Activated T-helper 1 cell treated with anti-CD3 and anti-CD28 coated beads, Interleukin-12 subunit alpha, Interleukin-12 subunit beta, Interleukin-2, Interleukin-4 antibody, amounts not matched to agents 30 ng/mL and 10 ng/mL and 1 ng/mL, durations not matched to agents 14 hours and 24 hours and 36 hours (primary cell): Measurements from ENCODE around the gene EAF1. TPM values are rescaled to one million over a fixed set of nuclear protein-coding genes. Genes with fewer than 3 reads are reported as not detected.
"Not testable (repeated sequence)": the region's sequence is repeated elsewhere in the genome, so short reads cannot be mapped to it uniquely, and the experiment has no call there.

Experiments
- DNase-seq: peaks from one replicate; pipeline ENCODE4 v3.0.0; 2021; ENCODE audit warnings: low spot score
- H3K27ac Mint-ChIP-seq: one replicate; pipeline ENCODE4 v1.8.0; 2021; ENCODE audit warnings: mild to moderate bottlenecking, mixed read lengths
- H3K27me3 Mint-ChIP-seq: one replicate; pipeline ENCODE4 v1.8.0; 2022; ENCODE audit warnings: mild to moderate bottlenecking, moderate library complexity, mixed read lengths; ENCODE audit not compliant: insufficient read depth
- H3K36me3 Mint-ChIP-seq: one replicate; pipeline ENCODE4 v1.8.0; 2021; ENCODE audit warnings: low read depth, mixed read lengths
- H3K4me1 Mint-ChIP-seq: one replicate; pipeline ENCODE4 v1.8.0; 2021; ENCODE audit warnings: low read depth, mixed read lengths
- H3K4me3 Mint-ChIP-seq: one replicate; pipeline ENCODE4 v1.8.0; 2021; ENCODE audit warnings: mild to moderate bottlenecking, moderate library complexity, mixed read lengths
- H3K9me3 Mint-ChIP-seq: one replicate; pipeline ENCODE4 v1.8.0; 2021; ENCODE audit warnings: mixed read lengths
- intact Hi-C: fragments of 100-400 bp; cut with micrococcal nuclease; formaldehyde crosslinking; loops from one replicate; pipeline ENCODE4 v1.15.1; 2024
- total RNA-seq: library from RNA; stranded (reverse); gene quantifications from 2 replicates; pipeline ENCODE4 v1.2.3, GENCODE V29; 2022

The EAF1 gene
- total RNA-seq: 27.3 and 27.8 TPM in 2 replicates

DNA sequence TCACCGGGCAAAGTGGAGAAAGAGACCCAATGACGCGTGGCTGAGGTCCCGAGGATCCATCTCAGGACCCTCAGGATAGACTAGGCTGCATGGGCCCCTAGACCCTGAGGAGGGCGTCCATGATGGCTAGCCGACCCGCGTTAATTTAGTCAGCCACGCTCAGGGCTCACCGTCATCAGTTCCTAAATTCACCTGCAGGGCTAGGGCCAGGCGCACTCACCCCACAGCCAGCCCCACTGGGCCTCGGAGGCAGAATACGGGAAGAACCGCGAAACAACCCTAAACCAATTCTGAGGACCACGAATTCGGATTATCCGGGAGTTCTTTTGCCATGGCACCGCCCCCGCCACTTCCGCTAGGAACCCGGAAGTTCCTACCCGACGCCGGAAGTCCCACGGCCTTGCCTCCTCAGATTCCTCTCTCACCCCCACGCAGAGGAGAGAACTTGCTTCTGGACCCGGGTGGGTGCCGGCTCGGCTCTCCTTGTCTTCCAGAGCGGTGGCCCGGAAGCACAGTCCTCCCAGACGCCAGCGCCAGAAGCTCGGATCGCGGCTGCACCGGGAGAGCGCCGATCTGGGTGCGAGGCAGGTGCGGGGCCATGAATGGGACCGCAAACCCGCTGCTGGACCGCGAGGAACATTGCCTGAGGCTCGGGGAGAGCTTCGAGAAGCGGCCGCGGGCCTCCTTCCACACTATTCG, at the start of gene EAF1, which contains the start of gene METTL6:
Gene EAF1, plus strand, starts transcription at position 417 of the 699 bp plus-strand sequence. Its CDS starts 182 bp downstream, at position 599.
Gene METTL6, minus strand, starts transcription at position 363 of the 699 bp plus-strand sequence. CDS start 1,033 bp downstream, outside the sequence.
- Mint-ChIP-seq H3K4me1 (peaks cover 61% of the 10 kb centered on the region), H3K27ac (peak within 1 kb of the TSS; percentile 96), H3K4me3 (peak within 1 kb of the TSS; percentile 97), H3K36me3 (peaks cover 32% of the 10 kb centered on the region), H3K9me3 (no peaks in the 10 kb centered on the region), H3K27me3 (no peaks in the 10 kb centered on the region)
- DNase-seq: peak; percentile 81
- intact Hi-C loops: loop anchor here (1.0 to 5.0 kb wide), 11 partner anchors 49 to 480 kb away; partner anchors contain the start of genes BTD, CAPN7, HACL1 and NR2C2

DNA sequence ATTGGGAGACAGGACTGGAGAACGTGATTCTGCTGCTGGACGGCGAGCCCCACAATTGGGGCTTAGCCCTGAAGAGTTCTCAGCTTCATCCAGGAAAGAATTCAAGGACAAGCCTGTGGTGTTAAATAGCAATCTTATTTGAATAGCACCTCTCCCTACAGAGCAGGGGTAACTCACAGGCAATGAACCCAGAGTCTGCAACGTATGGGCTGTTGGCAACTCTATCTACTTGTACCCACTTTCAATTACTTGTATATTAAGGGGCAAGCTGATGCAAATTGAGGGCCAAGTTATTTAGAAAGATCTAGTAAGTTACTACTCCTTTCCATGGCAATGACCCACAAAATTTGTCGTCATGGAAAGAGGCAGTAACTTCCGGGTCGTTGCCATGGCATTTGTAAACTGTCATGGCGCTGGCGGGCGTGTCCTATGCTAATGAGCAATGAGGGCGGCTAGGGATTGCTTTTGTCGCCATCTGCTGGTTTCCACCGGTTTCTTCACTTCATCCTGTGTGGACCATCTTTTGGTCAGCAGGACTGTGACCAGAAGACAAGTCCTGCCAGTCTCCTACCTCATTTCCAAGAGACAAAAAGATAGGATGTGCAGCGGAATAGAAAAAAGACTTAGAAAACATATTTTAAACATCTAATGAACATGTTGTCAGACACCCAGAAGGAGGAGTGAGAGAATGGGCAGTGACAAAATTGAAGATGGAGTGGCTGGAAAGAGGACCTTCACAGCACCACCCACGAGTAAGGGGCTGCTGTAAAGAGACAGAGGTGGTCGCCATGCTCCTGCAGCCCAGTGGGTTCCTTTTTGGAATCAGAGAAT, 49.2 kb upstream of the EAF1 start:
- intact Hi-C loops: loop anchor here (1.0 to 5.0 kb wide), 14 partner anchors 17 to 313 kb away; partner anchors contain the start of genes BTD, CAPN7, EAF1 and HACL1
- H3K4me3 Mint-ChIP-seq: no peak overlapping the region
- H3K4me1 Mint-ChIP-seq: peaks cover 20% of the 10 kb centered on the region
- H3K27ac Mint-ChIP-seq: peak overlapping the region; percentile 80
- H3K9me3 Mint-ChIP-seq: no peaks in the 10 kb centered on the region
- DNase-seq: peak; percentile 93
- peaks cover 5% of the 10 kb centered on the region for H3K27me3 Mint-ChIP-seq
- no peaks in the 10 kb centered on the region for H3K36me3 Mint-ChIP-seq

DNA sequence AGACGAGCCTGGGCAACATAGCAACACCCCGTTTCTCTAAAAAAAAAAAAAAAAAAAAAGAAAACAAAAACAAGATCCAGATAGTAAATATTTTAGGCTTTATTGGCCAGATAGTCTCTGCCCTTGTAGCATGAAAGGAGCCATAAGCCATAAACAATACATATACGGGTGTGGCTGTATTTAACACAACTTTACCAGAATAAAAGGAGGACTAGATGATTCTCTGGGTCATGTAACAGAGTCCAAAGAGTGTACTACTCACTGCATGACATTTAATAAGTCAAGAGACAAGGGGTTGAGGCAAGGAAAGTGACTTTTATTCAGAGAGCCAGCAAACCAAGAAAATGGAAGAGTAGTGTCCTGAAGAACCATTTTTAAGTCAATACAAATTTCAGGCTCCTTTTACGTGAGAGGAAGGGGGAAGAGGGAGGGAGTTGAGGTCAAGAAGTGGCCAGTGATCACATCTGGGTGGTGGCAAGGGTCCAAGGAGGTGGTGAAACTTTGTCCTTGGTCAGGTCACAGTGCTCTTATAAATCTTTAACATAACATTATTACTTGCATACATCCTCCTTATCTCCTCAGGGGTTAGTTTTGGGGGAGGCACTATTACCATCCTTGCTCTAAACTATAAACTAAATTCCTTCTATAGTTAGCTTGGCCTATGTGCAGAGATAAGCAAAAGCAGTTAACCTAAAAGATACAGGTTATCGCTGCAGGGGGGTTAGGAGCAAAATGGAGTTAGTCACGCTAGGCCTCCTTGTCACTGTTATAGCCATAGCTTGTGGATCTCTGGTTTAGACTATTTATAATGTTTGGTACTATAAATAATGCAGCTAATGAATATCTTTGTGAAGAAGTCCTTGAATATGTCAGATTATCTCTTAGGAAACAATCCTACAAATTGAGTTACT, 46.2 kb upstream of the EAF1 start:
- Mint-ChIP-seq H3K36me3 (peaks cover 3% of the 10 kb centered on the region), H3K27me3 (peaks cover 6% of the 10 kb centered on the region), H3K4me3 (no peak overlapping the region), H3K4me1 (peaks cover 13% of the 10 kb centered on the region), H3K27ac (no peak overlapping the region), H3K9me3 (no peaks in the 10 kb centered on the region)
- DNase-seq: no peak
- intact Hi-C loops: no loop called here

DNA sequence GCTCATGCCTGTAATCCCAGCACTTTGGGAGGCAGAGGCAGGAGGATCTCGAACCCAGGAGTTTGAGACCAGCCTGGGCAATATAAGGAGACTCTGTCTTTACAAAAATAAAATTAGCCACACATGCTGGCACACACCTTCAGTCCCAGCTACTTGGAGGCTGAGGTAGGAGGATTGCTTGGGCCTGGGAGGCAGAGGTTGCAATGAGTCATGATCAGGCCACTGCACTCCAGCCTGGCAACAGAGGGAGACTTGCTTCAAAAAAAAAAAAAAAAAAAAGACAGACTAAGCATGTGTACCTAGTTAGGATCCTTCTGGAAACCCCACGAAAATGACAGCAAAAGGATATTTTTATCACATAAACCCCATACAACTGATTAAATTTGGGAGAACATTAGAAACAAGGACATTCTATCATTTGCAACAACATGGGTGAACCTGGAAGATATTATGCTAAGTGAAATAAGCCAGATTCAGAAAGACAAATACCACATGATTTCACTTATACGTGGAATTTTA, 44.9 kb upstream of the EAF1 start:
- H3K4me3 Mint-ChIP-seq: no peak overlapping the region
- H3K36me3 Mint-ChIP-seq: peaks cover 3% of the 10 kb centered on the region
- H3K27ac Mint-ChIP-seq: no peak overlapping the region
- no peaks in the 10 kb centered on the region for H3K9me3 Mint-ChIP-seq
- no peak for DNase-seq
- H3K4me1 Mint-ChIP-seq: peaks cover 11% of the 10 kb centered on the region
- peaks cover 6% of the 10 kb centered on the region for H3K27me3 Mint-ChIP-seq
- intact Hi-C loops: no loop called here

DNA sequence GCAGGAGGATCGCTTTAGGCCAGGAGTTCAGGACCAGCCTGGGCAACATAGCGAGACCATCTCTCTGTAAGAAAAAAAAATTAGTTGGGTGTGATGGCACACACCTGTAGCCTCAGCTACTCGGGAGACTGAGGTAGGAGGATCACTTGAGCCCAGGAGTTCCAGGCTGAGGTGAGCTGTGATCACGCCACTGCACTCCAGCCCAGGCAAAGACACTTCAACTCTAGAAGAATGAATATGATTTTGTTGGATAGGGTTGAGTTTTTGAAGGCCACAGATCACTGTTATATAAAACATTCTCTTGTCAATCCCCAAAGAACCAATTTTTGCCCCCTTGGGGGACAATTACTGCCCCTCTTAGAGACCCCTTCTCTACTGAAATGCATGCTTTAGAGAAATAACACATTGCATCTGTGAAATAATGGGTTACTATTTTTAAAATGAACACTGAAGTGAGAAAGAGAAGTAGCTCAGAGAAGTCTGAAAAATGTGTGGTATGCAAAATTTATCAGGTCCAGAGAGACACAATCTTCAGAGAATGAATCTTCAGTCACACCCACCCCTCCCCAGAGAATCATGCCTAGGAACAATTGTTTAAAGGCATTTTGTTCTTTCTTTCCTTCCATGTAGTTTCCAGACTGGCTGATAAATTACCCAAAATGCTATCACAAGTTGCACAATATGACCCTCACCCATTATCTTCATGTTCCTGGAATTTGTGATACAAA, 42.7 kb upstream of the EAF1 start:
- Mint-ChIP-seq H3K27me3 (peaks cover 6% of the 10 kb centered on the region), H3K27ac (no peak overlapping the region), H3K4me3 (no peak overlapping the region), H3K36me3 (peaks cover 5% of the 10 kb centered on the region), H3K4me1 (no peaks in the 10 kb centered on the region), H3K9me3 (no peaks in the 10 kb centered on the region)
- DNase-seq: no peak
- intact Hi-C loops: no loop called here

- H3K9me3 Mint-ChIP-seq, H3K4me1 Mint-ChIP-seq, intact Hi-C loops, H3K27me3 Mint-ChIP-seq, H3K4me3 Mint-ChIP-seq, DNase-seq, H3K36me3 Mint-ChIP-seq: not testable (repeated sequence)
- H3K27ac Mint-ChIP-seq: peak overlapping the region; percentile 23
Measured at GRCh38 chr3:15385238-15385695, 42.1 kb upstream of the EAF1 start.

DNA sequence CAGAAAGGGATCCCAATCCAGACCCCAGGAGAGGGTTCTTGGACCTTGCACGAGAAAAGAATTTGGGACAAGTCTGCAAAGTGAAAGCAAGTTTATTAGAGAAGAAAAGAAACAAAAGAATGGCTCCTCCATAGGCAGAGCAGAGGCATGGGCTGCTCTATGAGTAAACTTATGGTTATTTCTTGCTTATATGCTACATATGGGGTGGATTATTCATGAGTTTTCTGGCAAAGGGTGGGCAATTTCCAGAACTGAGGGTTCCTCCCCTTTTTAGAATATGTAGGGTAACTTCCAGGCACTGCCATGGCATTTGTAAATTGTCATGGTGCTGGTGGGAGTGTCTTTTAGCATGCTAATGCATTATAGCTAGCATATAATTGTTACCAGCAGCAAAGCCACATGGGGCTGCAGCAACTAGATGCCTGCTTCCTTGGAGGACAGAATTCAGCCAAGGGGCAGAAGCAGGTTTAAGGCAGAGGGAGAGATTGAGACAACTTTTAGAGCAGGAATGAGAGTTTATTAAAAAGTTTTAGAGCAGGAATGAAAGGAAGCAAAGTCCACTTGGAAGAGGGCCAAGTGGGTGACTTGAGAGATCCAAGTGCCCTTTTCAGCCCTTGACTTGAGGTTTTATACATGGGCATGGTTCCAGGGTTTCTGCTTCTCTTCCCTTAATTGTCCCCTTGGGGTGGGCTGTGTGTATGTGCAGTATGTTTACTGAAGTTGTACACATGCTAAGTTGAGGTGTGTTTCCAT, 41.3 kb upstream of the EAF1 start:
- H3K27me3 Mint-ChIP-seq: peaks cover 6% of the 10 kb centered on the region
- DNase-seq: no peak
- intact Hi-C loops: no loop called here
- H3K4me1 Mint-ChIP-seq: no peaks in the 10 kb centered on the region
- no peak overlapping the region for H3K4me3 Mint-ChIP-seq
- no peak overlapping the region for H3K27ac Mint-ChIP-seq
- no peaks in the 10 kb centered on the region for H3K9me3 Mint-ChIP-seq
- H3K36me3 Mint-ChIP-seq: peaks cover 5% of the 10 kb centered on the region

- DNase-seq, H3K27me3 Mint-ChIP-seq, H3K4me1 Mint-ChIP-seq, H3K9me3 Mint-ChIP-seq, intact Hi-C loops, H3K4me3 Mint-ChIP-seq, H3K36me3 Mint-ChIP-seq, H3K27ac Mint-ChIP-seq: not testable (repeated sequence)
Measured at GRCh38 chr3:15386654-15386955, 40.8 kb upstream of the EAF1 start.

DNA sequence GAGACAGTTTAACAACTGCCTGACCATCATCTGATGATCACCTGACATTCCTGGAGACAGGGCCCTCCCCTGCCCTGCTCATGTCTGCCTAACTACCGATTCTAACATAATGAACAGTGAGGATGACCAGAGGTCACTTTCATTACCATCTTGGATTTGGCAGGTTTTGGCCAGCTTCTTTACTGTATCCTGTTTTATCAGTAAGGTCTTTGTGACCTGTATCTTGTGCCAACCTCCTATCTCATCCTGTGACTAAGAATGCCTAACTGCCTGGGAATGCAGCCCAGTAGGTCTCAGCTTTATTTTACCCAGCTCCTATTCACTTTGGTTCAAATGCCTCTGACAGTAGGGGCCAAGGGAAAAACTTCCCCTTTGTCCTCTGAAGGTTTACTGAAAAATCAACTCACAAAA, 40.2 kb upstream of the EAF1 start:
- H3K4me3 Mint-ChIP-seq: no peak overlapping the region
- peaks cover 5% of the 10 kb centered on the region for H3K36me3 Mint-ChIP-seq
- H3K9me3 Mint-ChIP-seq: no peaks in the 10 kb centered on the region
- peaks cover 4% of the 10 kb centered on the region for H3K27me3 Mint-ChIP-seq
- H3K4me1 Mint-ChIP-seq: no peaks in the 10 kb centered on the region
- H3K27ac Mint-ChIP-seq: no peak overlapping the region
- DNase-seq: no peak
- intact Hi-C loops: no loop called here

GRCh38 chr3:15387735-15388134, 39.7 kb upstream of the EAF1 start:
- H3K36me3 Mint-ChIP-seq: peaks cover 5% of the 10 kb centered on the region
- no peaks in the 10 kb centered on the region for H3K4me1 Mint-ChIP-seq
- no peak overlapping the region for H3K4me3 Mint-ChIP-seq
- DNase-seq: no peak
- peaks cover 1% of the 10 kb centered on the region for H3K27me3 Mint-ChIP-seq
- intact Hi-C loops: no loop called here
- no peak overlapping the region for H3K27ac Mint-ChIP-seq
- H3K9me3 Mint-ChIP-seq: no peaks in the 10 kb centered on the region

DNA sequence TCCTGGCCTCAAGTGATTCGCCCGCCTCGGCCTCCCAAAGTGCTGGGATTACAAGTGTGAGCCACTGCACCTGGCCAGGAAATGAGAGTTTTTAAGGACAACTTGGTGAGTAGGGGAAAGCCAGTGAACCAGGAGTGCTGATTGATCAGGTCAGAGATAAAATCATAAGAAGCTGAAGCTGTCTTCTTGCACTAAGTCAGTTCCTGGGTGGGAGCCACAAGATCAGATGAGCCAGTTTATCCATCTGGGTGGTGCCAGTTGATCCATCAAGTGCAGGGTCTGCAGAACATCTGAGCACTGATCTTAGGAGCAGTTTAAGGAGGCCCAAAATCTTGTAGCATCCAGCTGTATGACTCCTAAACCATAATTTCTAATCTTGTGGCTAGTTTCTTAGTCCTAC, 39.1 kb upstream of the EAF1 start:
- H3K27me3 Mint-ChIP-seq, intact Hi-C loops, H3K36me3 Mint-ChIP-seq, H3K4me3 Mint-ChIP-seq, H3K27ac Mint-ChIP-seq, H3K4me1 Mint-ChIP-seq, DNase-seq, H3K9me3 Mint-ChIP-seq: not testable (repeated sequence)
